SK-MEL-5 (cell line): ENCODE data around the gene DIPK1B. TPM values are rescaled to one million over a fixed set of nuclear protein-coding genes. Genes with fewer than 3 reads are reported as not detected.

Experiments used
- DNase-seq: peaks from one replicate; pipeline ENCODE4 v3.0.0-alpha.2; 2016; ENCODE audit warnings: low read depth, low spot score
- in situ Hi-C: cut with HindIII; loops from 2 replicates; pipeline ENCODE4 v1.10.0; 2016; ENCODE audit warnings: low sequenced_read_pairs, high pct_unique_total_duplicates, low pct_unique_long_range_greater_than_20kb
- total RNA-seq: library from RNA; depleted of rRNA; stranded (reverse); fragments of >200 nt; shearing (Covaris generic); gene quantifications from 2 replicates; pipeline ENCODE4 v1.2.3, GENCODE V29; 2014

Gene DIPK1B
- total RNA-seq, 1 experiment from 2014 or later = 45.6 TPM

DNA sequence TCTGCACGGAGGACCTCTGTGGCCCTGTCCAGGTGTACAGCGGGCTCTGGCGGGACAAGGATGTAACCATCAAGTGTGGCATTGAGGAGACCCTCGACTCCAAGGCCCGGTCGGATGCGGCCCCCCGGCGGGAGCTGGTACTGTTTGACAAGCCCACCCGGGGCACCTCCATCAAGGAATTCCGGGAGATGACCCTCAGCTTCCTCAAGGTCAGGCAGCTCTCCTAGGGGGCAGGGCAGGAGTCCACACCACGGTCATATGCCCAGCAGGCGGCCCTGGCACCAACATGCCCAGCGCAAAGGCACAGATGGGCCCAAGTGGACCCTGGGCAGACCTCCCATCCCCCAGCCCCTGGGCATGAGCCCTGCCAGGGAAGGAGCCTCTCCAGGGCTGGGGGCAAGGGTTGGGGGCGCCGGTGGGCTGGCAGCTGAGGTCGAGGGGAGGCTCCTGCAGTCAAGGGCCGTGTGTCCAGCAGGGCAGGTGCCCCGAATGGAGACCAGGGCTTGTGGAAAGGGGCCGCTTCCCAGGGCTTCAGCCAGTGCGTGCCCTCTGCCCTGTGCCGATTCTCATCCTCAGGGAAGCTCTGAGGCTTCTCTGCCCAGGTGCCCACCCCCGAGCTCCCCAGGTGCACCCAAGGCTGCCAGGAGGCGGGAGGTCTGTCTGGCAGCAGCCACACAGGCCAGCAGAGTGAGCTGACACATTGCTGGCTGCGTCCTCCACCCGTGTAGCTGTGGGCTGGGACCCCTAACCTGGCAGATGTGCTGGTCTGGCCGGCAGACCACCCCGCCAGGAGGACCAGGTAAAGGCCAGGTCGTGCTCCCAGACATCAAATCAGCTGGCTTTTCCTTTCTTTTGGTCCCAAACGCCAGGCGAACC, 10.0 kb downstream of the DIPK1B start:
- in situ Hi-C loops = no loop called here
- no peak for DNase-seq

DNA sequence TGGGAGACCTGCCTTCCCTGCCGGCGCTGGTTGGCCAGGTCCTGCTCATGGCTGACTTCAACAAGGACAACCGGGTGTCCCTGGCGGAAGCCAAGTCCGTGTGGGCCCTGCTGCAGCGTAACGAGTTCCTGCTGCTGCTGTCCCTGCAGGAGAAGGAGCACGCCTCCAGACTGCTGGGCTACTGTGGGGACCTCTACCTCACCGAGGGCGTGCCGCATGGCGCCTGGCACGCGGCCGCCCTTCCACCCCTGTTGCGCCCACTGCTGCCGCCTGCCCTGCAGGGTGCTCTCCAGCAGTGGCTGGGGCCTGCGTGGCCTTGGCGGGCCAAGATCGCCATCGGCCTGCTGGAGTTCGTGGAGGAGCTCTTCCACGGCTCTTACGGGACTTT, 10.6 kb downstream of the DIPK1B start:
- no peak for DNase-seq

DNA sequence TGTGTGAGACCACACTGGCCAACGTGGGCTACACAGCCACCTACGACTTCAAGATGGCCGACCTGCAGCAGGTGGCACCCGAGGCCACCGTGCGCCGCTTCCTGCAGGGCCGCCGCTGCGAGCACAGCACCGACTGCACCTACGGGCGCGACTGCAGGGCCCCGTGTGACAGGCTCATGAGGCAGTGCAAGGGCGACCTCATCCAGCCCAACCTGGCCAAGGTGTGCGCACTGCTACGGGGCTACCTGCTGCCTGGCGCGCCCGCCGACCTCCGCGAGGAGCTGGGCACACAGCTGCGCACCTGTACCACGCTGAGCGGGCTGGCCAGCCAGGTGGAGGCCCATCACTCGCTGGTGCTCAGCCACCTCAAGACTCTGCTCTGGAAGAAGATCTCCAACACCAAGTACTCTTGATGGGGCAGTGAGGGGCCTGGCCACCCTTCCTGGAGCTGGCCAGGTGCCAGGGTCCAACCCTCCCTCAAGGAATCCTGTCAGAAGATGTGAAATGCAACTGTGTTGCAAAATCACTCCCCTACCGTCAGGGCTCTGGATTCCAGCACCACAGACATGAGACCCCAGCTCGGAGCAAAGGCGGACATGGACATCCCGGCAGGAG, 11.1 kb downstream of the DIPK1B start:
- in situ Hi-C loops = no loop called here
- DNase-seq = no peak

More for the DNA sequence above, 10.6 kb downstream of the DIPK1B start:
- in situ Hi-C loops = no loop called here

DNA sequence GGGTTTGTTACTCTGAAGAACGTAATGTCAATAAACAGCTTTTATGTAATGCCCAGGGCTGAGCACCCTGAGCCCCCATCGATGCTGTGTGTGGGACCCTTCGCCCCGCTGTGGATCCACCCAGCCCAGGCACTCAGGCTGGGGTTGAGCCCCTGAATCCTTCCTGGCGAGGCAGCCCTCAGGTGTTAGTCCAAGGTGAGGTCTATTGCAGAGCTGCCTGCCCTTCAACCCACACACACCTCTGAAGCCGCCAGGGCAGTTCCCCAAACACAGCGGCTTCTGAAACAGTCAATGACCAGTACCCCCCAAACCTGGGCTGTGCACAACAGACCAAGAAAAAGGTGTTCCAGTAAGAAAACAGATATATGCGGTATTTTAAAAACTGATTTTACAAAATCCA, 11.6 kb downstream of the DIPK1B start:
- DNase-seq = no peak
- in situ Hi-C loops = no loop called here

GRCh38 chr9:136724772-136725171, 12.4 kb downstream of the DIPK1B start:
- DNase-seq = no peak
- in situ Hi-C loops = no loop called here

DNA sequence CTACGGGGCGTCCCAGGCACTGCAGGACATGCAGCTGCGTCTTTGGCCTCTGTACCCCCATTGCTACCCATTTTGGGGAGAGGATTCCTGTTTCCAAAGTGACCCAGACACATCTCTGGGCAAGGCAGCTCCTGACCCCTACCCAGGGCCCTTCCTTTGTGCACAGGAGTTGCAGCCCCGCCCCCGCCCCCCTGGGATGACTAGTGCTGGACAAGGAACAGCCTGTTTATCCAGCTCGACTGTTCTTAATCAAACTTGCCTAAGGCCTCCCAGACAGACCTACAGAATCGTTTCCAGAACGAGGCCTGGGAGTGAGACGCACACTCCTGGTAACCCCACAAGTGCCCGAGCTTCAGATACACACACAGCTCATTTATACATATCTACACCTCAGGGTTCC, 13.2 kb downstream of the DIPK1B start:
- DNase-seq = peak; percentile 71
- in situ Hi-C loops = no loop called here

GRCh38 chr9:136726118-136726517, 13.7 kb downstream of the DIPK1B start:
- in situ Hi-C loops = no loop called here
- no peak for DNase-seq

DNA sequence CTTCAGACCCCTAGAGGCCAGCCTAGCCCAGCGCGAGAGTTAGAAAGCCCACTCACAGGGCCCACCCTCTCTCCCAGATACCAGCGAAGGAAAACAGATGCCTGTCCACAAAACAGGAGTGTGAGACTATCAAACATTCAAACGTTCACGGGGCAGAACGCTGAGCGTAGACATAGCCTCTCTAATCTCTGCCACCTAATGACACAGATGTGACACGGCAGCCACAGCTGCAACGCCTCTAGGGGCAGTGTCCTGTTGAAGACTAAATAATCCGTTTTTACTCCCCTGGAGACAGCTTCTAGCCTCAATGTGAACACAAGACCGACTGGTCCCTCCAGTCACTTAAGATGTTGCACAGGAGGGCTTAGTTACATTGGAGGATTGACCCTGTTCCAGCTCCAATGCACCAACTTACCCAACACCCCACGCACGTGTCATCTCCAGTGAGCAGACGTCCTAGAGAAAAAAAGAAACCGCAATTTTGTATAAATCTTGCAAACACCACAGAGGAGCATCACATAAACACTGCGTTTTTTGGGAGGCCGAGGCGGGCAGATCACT, 14.3 kb downstream of the DIPK1B start:
- in situ Hi-C loops = no loop called here
- DNase-seq = no peak

DNA sequence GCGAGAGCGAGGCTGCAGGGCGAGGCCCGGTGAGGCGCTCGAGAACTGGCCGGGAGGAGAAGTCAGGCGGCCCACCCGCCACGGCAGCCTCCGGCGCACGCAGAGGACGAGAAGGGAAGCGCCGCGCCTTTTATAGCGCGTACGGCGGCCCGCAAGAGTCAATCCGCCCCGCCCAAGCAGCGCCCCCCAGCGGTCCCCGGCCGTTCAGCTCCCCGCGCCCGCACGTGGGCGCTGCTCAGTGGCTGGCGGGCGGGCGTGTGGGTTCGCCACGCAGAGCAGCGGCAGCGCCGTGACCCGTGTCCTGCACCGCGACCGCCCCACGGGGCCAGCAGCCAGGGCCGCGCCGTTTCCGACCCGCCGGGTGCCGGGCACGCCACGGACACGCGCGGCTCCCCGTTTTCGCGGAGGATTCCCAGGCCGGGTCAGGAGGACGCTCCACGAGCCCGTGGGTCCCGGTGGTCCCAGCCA, 15.7 kb downstream of the DIPK1B start:
- in situ Hi-C loops = no loop called here

DNA sequence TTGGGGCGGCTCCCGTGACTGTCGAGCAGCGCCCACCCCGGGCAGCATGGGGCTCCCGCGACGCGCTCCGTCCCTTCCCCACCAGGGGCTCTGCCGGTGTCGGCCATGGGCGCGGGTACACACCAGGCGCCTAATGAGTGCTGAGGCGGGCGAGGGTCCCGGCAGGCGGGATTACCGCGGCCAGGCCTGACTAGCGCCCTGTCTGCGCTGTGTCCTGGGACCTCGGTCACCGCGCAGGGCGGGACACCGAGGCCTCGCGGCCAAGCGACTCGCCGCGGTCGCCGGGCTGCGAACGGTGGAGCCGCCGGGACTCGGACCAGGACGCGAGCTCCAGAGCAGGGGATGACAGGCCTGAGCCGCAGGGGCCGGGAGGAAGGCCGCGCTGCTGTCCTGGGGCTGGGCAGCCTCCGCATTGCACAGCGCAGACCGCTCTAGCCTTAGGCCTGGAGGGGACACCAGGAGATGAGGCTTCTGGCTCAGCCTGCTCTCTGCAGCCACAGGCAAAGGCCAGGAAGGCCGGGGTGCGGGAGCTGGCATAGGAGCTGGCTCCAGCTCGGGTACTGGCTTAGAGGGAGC, 16.3 kb downstream of the DIPK1B start:
- no peak for DNase-seq
- in situ Hi-C loops = no loop called here

More for the DNA sequence above, 15.7 kb downstream of the DIPK1B start:
- peak; percentile 83 for DNase-seq

DNA sequence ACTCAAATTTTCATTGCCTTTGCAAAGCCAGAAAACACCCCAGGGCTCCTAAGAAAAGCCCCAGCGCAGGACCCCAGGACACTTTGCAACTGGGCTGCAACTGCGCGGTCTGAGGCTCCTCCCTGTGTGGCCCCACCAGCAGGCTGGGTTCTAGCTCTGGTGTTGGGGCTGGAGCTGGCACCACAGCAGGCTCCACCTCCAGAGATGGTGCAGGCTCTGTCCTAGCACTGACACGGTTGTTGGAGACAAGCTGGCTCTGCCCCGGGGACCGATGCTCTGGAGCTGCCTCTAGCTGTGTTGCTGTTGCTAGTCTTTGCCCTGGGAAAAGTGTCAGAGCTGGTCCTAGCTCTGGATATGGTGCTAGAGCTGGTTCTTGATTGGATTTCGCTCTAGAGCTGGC, 16.8 kb downstream of the DIPK1B start:
- in situ Hi-C loops = no loop called here
- DNase-seq = no peak

DNA sequence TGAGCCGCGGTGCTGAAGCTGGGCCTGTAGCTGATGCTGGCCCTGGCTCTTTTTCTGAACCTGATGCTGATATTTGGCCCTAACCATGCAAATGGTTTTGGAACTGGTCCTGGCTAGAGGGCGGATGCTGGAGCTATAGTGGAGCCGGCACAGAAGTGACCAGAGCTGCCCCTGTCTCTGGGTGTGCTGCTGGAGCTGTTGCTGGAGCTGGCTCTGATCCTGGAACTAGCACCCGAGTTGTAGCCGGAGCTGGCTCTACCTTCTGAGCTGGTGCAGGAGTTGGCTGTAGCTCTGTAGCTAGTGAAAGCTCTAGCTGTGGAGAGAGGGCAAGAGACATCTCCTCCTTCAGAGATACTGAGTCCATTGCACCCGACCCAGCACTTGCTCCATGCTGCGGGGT, 17.6 kb downstream of the DIPK1B start:
- in situ Hi-C loops = no loop called here
- no peak for DNase-seq

- in situ Hi-C loops = no loop called here
- DNase-seq = no peak
Measured at GRCh38 chr9:136732444-136733178, 20.2 kb downstream of the DIPK1B start.

- no peak for DNase-seq
- in situ Hi-C loops = no loop called here
Measured at GRCh38 chr9:136733611-136734010, 21.2 kb downstream of the DIPK1B start.

- no peak for DNase-seq
- in situ Hi-C loops = no loop called here
Measured at GRCh38 chr9:136734837-136735496, 22.6 kb downstream of the DIPK1B start.

DNA sequence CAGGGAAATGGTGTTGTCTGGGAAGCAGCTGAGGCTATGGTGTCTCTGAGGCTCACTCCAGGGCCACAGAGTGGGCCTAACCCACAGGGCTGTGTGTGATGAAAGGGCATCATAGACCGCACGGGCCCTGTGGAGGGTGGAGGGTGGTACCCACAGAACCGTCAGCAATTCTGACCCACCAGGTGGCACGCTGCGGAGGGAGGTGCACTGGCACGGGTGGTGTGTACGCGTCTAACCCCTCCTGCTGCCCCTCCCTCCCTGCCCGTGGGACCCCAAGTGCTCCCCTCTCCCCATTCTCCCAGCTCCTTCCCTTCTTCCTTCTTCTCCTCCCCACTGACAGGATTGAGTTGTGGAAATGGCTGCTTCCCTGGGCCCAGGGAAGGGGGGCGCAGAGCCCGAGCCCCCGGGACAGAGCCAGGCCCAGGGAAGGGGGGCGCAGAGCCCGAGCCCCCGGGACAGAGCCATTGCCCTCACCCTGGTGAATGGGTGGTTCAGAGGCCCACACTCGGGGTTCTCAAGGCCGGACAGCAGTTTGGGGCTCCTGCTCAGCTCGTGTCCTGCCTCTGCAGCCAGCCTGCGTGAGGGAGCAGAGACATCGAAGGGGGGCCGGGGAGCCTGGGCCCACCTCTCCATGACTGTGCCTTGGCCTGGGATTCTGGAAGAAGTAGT, 23.6 kb downstream of the DIPK1B start:
- no peak for DNase-seq
- in situ Hi-C loops = no loop called here

DNA sequence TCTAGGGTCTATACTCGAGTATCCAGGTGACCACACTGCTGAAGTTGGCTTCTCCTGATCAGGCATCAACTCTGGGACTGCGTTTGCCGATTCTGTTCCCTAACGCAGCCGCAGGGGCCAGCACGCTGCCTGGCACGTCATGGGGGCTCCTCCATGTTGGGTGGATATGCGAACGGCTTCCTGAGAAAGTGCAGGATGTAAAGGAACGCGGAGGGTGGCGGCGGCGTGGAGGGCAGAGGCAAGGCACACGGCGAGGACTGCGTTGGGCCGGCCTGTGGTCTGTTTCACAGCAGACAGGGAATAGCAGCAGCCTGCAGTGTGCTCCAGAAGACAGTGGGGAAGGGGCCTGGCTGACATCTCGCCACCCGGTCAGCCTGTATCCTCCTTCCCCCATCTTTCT, 26.6 kb downstream of the DIPK1B start:
- DNase-seq = no peak
- in situ Hi-C loops = no loop called here
